Astrocyte of the spinal cord (primary cell): ENCODE measurements around the gene CYP24A1.
A peak's percentile ranks its signal among the peaks of the same experiment; 100 is the strongest.
"Not testable (repeated sequence)": the region's sequence is repeated elsewhere in the genome, so short reads cannot be mapped to it uniquely, and the experiment has no call there.

ENCODE experiments used
- DNase-seq: peaks from one replicate; pipeline ENCODE4 v3.0.0; 2011; ENCODE audit warnings: low read depth, low spot score
- H3K4me3 ChIP-seq: 2 replicates; pipeline ENCODE4 v1.5.1; 2011; ENCODE audit warnings: low read depth, mild to moderate bottlenecking, low read length, moderate library complexity
- in situ Hi-C: cut with HindIII; loops from 2 replicates; pipeline ENCODE4 v1.10.0; 2017; ENCODE audit warnings: low sequenced_read_pairs
- TF ChIP-seq, protein P1 (sequence below): IDR thresholded peaks from 2 replicates; pipeline ENCODE4 v1.5.1; 2012; ENCODE audit warnings: low read depth, mild to moderate bottlenecking, low read length, inconsistent platforms

The CYP24A1 gene

DNA sequence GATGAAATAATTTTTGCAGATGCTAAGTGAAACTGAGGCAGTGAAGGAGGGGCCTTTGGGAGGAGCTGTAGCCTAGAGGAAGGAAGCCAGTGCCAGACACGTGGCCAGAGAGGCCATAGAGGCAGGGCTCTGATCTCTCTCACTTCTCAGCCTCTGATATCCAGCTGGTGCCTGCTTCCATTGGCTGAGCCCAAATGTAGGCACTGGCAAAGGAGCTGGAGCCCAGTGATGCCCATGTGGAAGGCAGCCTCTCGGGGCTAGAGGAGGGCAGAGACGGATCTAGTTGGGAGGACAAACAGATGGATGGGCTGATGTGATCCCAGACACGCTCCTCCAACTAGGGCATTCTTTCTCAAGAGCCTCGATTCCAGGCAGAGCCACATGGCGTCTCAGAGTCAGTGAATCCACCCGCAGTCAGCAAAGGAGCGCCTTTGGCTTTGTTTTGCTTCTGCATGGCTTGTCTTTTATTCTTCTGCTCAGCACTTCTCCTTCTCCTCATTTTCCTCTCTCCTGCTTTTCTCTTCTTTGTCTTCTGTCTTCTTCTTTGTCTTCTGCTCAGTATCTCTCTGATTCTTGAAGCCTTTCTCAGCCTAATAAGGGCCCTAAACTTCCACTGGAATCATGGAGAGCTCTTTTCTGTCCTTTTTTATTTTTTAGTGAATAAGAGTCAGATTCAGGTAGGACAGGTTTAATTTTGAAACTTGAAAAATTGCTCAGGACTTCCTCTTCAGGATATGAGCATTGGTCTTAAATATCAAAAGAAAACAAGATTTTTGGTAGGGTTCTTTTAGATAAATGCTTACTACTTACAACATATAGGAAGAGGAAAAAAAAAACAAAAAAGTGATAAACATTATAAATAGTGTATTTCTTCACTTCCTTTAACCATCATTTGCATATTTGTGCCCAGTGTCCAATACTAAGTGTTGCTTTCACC is 41.8 kb downstream of the CYP24A1 start:
- no peak for DNase-seq

DNA sequence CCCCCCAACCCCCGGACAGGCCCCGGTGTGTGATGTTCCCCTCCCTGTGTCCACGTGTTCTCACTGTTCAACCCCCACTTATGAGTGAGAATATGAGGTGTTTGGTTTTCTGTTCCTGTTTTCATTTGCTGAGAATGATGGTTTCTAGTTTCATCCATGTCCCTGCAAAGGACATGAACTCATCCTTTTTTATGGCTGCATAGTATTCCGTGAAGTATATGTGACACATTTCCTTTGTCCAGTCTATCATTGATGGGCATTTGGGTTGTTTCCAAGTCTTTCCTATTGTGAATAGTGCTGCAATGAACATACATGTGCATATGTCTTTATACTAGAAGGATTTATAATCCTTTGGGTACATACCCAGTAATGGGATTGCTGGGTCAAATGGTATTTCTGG is 42.7 kb downstream of the CYP24A1 start:
- DNase-seq, H3K4me3 ChIP-seq, in situ Hi-C loops: not testable (repeated sequence)

More for the DNA sequence above, 41.8 kb downstream of the CYP24A1 start:
- TF ChIP-seq, protein P1, sequence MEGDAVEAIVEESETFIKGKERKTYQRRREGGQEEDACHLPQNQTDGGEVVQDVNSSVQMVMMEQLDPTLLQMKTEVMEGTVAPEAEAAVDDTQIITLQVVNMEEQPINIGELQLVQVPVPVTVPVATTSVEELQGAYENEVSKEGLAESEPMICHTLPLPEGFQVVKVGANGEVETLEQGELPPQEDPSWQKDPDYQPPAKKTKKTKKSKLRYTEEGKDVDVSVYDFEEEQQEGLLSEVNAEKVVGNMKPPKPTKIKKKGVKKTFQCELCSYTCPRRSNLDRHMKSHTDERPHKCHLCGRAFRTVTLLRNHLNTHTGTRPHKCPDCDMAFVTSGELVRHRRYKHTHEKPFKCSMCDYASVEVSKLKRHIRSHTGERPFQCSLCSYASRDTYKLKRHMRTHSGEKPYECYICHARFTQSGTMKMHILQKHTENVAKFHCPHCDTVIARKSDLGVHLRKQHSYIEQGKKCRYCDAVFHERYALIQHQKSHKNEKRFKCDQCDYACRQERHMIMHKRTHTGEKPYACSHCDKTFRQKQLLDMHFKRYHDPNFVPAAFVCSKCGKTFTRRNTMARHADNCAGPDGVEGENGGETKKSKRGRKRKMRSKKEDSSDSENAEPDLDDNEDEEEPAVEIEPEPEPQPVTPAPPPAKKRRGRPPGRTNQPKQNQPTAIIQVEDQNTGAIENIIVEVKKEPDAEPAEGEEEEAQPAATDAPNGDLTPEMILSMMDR = no peak
- no peak overlapping the region for H3K4me3 ChIP-seq
- in situ Hi-C loops = no loop called here

DNA sequence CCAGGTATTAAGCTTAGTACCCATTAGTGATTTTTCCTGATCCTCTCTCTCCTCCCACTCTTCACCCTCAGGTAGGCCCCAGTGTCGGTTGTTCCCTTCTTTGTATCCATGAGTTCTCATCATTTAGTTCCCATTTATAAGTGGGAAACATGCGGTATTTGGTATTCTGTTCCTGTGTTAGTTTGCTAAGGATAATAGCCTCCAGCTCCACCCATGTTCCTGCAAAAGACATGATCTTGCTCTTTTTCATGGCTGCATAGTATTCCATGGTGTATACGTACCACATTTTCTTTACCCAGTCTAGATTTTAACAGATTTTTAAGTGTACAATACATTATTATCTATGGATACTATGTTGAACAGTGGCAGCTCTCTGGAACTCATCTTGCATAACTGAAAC is 44.4 kb downstream of the CYP24A1 start:
- no peak overlapping the region for H3K4me3 ChIP-seq
- no peak for DNase-seq
- in situ Hi-C loops = no loop called here
- TF ChIP-seq, protein P1 = no peak

DNA sequence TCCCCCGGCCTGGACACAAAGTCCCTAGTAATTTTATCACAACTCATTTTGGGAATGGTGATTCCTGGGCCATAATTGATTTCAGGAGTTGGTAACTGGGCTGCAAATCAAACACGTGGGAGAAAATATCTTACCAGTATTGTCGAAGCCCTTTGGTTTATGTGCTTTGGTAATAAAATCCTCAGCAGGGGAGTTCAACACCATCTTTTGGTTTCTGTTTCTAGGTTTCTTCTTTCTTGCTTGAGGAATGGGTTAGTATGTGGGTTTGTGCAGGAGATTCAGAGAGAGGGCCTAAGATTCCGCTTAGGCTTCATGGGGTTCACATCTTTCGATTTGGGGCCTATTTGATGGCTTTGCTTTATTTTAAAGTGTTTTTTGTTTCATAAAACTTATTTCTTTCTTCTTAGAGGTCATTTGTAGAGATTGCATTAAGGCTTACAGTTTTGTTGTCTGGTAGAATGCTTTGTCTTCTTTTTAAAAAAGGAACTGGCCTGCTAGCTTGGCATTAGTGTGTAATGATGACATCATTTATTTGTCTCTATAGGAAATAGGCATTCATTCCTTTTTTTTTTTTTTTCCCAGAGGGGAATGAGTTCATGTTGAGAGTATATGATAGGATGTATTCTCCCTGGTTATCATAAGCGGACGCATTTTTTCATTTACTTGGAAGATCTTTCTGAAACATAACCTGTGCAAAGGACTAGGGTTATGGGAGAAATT is 45.8 kb downstream of the CYP24A1 start:
- no peak for DNase-seq
- in situ Hi-C loops = no loop called here
- TF ChIP-seq, protein P1 = no peak
- no peak overlapping the region for H3K4me3 ChIP-seq

DNA sequence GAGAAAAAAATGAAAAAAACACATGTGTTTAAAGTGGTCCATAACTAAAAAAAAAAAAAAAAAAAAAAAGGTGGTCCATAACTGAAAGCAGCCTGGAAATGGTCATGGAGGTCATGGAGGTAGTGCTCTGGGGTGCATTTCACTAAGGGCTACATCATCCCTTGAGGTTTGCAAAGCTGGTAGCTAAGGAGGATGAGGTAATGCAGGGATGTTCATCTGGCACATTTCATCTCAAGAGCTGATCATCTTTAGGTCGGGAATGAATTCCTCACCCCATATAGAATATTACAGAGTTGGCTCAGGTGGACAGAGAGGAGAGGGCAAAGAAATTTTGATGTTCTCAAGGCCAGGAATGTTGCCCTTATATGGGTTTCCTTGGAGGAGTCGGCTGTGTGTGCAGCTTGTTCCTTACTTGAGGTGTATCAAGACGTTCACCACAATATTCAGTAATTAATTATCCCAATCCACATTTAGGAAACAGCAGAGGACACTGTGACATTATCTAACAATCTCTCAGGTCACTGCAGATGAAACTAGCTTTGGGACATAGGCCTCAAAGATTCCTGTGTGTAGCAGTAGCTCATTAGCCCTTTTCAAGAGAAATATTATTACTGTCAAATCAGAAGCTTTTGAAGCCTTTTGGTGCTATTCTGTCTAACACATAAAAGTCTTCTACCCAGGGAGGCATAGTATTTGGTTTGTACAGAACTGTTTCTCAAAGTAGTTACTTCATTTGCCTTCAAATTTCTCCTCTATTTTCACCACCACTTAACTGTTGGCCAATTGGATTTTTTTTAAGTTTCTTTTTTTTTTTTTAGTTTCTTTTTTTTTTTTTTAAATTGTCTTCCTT is 46.8 kb downstream of the CYP24A1 start:
- in situ Hi-C loops = no loop called here
- H3K4me3 ChIP-seq = no peak overlapping the region
- TF ChIP-seq, protein P1 = no peak
- no peak for DNase-seq

DNA sequence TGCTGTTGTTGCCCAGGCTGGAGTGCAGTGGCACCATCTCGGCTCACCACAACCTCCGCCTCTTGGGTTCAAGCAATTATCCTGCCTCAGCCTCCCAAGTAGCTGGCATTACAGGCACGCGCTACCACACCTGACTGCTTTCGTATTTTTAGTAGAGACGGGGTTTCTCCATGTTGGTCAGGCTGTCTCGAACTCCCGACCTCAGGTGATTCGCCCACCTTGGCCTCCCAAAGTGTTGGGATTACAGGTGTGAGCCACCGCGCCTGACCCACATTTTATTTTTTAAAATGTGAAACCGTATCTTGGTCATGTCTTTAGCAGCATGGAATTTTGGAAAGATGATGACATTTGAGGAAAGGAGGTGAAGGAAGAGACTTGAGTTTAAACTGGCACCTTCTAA is 47.5 kb downstream of the CYP24A1 start:
- in situ Hi-C loops = not testable (repeated sequence)

DNA sequence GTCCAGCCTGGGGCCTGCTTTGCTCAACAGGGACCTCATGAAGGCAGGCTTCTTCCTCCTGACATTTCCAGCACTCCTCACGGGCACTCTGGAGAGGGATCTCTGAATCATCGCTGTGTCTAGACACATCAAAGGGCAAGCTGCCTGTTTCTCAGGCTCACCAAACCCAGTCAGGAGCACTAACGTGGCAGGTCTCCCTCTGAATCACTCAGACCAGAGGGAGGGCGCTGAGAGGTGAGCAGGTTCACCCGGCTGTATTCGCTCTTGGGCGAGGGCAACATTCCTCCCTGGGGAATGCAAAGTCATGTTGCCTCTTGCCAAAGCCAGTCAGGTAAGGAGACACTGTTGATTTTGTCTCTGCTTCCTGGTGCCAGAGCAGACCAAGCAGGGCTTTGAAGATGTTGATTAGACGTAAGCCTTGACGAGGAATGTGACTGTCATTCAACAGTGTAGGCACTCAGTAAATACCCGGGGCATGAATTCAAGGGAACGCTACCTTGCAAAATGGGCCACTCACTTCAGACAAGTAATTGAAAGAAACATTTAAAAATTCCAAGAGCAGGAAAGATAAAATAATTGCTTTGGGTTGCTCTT is 50.1 kb downstream of the CYP24A1 start:
- peak; percentile 96 for DNase-seq
- H3K4me3 ChIP-seq = no peak overlapping the region
- TF ChIP-seq, protein P1 = no peak
- in situ Hi-C loops = no loop called here

More for the DNA sequence above, 47.5 kb downstream of the CYP24A1 start:
- H3K4me3 ChIP-seq, DNase-seq: not testable (repeated sequence)
